Amygdala (tissue), 56 donors: ENCODE data around the gene KIF22.
"Not testable (repeated sequence)": the region's sequence is repeated elsewhere in the genome, so short reads cannot be mapped to it uniquely, and the experiment has no call there.

Source experiments
- DNase-seq, 56 donors: peaks; one replicate each; lab custom pipeline; 2025; lab: John Stamatoyannopoulos, UW

The KIF22 gene

GRCh38 chr16:29793153-29793552 lies 2.6 kb downstream of the KIF22 start:
- not testable (repeated sequence) for DNase-seq

GRCh38 chr16:29794231-29794710 lies 3.7 kb downstream of the KIF22 start:
- DNase-seq: no peak

GRCh38 chr16:29802416-29802935 lies 11.9 kb downstream of the KIF22 start:
- DNase-seq: no peak

- no peak for DNase-seq
Observed at GRCh38 chr16:29804020-29804419, 13.5 kb downstream of the KIF22 start.

GRCh38 chr16:29804455-29805231 lies 14.1 kb downstream of the KIF22 start:
- DNase-seq: peak in 18 of 56 donors; percentile 24 to 67 (median 43)

GRCh38 chr16:29805232-29806098 lies 14.9 kb downstream of the KIF22 start:
- peak; percentile 69 to 99 (median 95) for DNase-seq

- peak in 10 of 56 donors; percentile 65 to 82 (median 74) for DNase-seq
Observed at GRCh38 chr16:29806099-29806579, 15.6 kb downstream of the KIF22 start, which contains the start of gene MAZ. Gene MAZ (plus strand): TSS chr16:29806529. CDS start chr16:29806702, 173 bp downstream.

- DNase-seq: peak in 9 of 56 donors; percentile 11 to 53 (median 22)
Observed at GRCh38 chr16:29806641-29807425, 16.3 kb downstream of the KIF22 start.

GRCh38 chr16:29807426-29808218 lies 17.1 kb downstream of the KIF22 start:
- DNase-seq: peak in 52 of 56 donors; percentile 42 to 96 (median 84)

GRCh38 chr16:29808219-29808900 lies 17.8 kb downstream of the KIF22 start:
- DNase-seq: no peak

GRCh38 chr16:29809031-29809747 lies 18.6 kb downstream of the KIF22 start:
- DNase-seq: no peak

GRCh38 chr16:29809850-29810698 lies 19.5 kb downstream of the KIF22 start:
- DNase-seq: peak in 1 of 56 donors; percentile 17

GRCh38 chr16:29810699-29811169 lies 20.2 kb downstream of the KIF22 start:
- no peak for DNase-seq

- peak in 55 of 56 donors; percentile 38 to 98 (median 87) for DNase-seq
Observed at GRCh38 chr16:29811170-29811895, 20.8 kb downstream of the KIF22 start.

GRCh38 chr16:29811896-29812665 lies 21.5 kb downstream of the KIF22 start, which contains the start of gene PRRT2:
Gene PRRT2 (plus strand): TSS chr16:29812193. CDS start chr16:29813055, 862 bp downstream.
- DNase-seq: peak in 44 of 56 donors; percentile 33 to 86 (median 69)
